HG02763 (cell line): ENCODE measurements around the gene GAD1.

Experiments used
- ATAC-seq: cut with Tn5 transposase; IDR thresholded peaks from one replicate; pipeline ENCODE4 v1.9.1; 2021; ENCODE audit warnings: mild to moderate bottlenecking, moderate library complexity; ENCODE audit not compliant: unreplicated experiment

Gene GAD1

GRCh38 chr2:170840717-170841210 is 24.1 kb downstream of the GAD1 start:
- ATAC-seq = no peak

- ATAC-seq = no peak
Measured at GRCh38 chr2:170842785-170843184, 26.1 kb downstream of the GAD1 start.

GRCh38 chr2:170843656-170844055 is 27.0 kb downstream of the GAD1 start:
- ATAC-seq = no peak

- no peak for ATAC-seq
Measured at GRCh38 chr2:170845343-170845742, 28.7 kb downstream of the GAD1 start.

GRCh38 chr2:170846314-170846713 is 29.6 kb downstream of the GAD1 start:
- ATAC-seq = no peak

GRCh38 chr2:170847716-170848115 is 31.0 kb downstream of the GAD1 start:
- ATAC-seq = no peak

- ATAC-seq = no peak
Measured at GRCh38 chr2:170848587-170848986, 31.9 kb downstream of the GAD1 start.

GRCh38 chr2:170850251-170850650 is 33.6 kb downstream of the GAD1 start:
- no peak for ATAC-seq

GRCh38 chr2:170851635-170852034 is 34.9 kb downstream of the GAD1 start:
- no peak for ATAC-seq

GRCh38 chr2:170856066-170856465 is 39.4 kb downstream of the GAD1 start:
- ATAC-seq = no peak

GRCh38 chr2:170862286-170862902 is 45.7 kb downstream of the GAD1 start:
- no peak for ATAC-seq

GRCh38 chr2:170863087-170863486 is 46.4 kb downstream of the GAD1 start:
- no peak for ATAC-seq

- ATAC-seq = no peak
Measured at GRCh38 chr2:170869036-170869435, 52.3 kb downstream of the GAD1 start.

- no peak for ATAC-seq
Measured at GRCh38 chr2:170869461-170869860, 52.8 kb downstream of the GAD1 start.

- ATAC-seq = peak; percentile 85
Measured at GRCh38 chr2:170873035-170873692, 56.5 kb downstream of the GAD1 start.

- no peak for ATAC-seq
Measured at GRCh38 chr2:170878066-170878465, 61.4 kb downstream of the GAD1 start.

- ATAC-seq = peak; percentile 45
Measured at GRCh38 chr2:170878505-170878904, 61.8 kb downstream of the GAD1 start.

GRCh38 chr2:170881840-170882239 is 65.2 kb downstream of the GAD1 start:
- no peak for ATAC-seq

- ATAC-seq = no peak
Measured at GRCh38 chr2:170882758-170883157, 66.1 kb downstream of the GAD1 start.

GRCh38 chr2:170883683-170884082 is 67.0 kb downstream of the GAD1 start:
- ATAC-seq = no peak

- ATAC-seq = no peak
Measured at GRCh38 chr2:170885130-170885791, 68.6 kb downstream of the GAD1 start.

GRCh38 chr2:170886386-170886785 is 69.7 kb downstream of the GAD1 start:
- ATAC-seq = no peak
